ENCODE measurements around the gene SLC2A2.

SLC2A2 gene

GRCh38 chr3:170953229-170953628, 73.3 kb downstream of the SLC2A2 start:
- TF ChIP-seq SUZ12 (IDR thresholded peaks at IDR 0.05) (no peak), HDGF (IDR thresholded peaks at IDR 0.05; ENCODE audit: borderline replicate concordance) (no peak)
- no peak for DNase-seq (ENCODE audit: extremely low spot score)
- POLR2A ChIA-PET: interaction anchor here (1.3 kb wide), 1 partner anchor 83 kb away, joined by 4 read pairs; the partner anchor contains the start of gene RPL22L1
- CTCF ChIA-PET: interaction anchor here (0.5 kb wide), 1 partner anchor 10 kb away, joined by 7 read pairs; no protein-coding TSS in a partner anchor

DNA sequence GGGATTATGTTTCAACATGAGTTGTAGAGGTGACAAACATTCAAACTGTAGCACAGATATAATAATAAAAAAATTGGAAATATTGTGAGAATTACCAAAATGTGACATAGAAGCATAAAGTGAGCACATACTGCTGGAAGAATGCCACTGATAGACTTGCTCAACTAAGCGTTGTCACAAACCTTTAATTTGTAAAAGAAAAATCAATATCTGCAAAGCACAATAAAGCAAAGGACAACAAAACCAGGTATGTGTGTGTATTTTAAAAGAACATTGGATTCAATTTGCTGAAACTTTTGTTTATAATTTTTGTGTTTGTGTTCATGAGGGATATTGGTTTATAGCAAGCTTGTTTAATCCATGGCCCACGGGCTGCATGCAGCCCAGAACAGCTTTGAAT, 77.3 kb downstream of the SLC2A2 start:
- TF ChIP-seq BHLHE40 (IDR thresholded peaks at IDR 0.05; ENCODE audit: borderline replicate concordance) (no peak), ARNT (IDR thresholded peaks at IDR 0.05) (no peak), FOXM1 (IDR thresholded peaks at IDR 0.05; ENCODE audit: borderline replicate concordance) (no peak), PKNOX1 (IDR thresholded peaks at IDR 0.05) (no peak), SUZ12 (IDR thresholded peaks at IDR 0.05) (no peak), CTBP1 (IDR thresholded peaks at IDR 0.05; ENCODE audit: borderline replicate concordance) (no peak), L3MBTL2 (conservative IDR thresholded peaks at IDR 0.05) (no peak), LEF1 (IDR thresholded peaks at IDR 0.05; ENCODE audit: borderline replicate concordance) (no peak), SP1 (IDR thresholded peaks at IDR 0.05) (no peak), HDGF (IDR thresholded peaks at IDR 0.05; ENCODE audit: borderline replicate concordance) (no peak), FOXK2 (IDR thresholded peaks at IDR 0.05) (no peak), NFRKB (IDR thresholded peaks at IDR 0.05) (no peak), ZNF384 (IDR thresholded peaks at IDR 0.05) (no peak), TARDBP (IDR thresholded peaks at IDR 0.05) (no peak)
- CTCF ChIA-PET: no interaction called here
- POLR2A ChIA-PET: no interaction called here
- DNase-seq (ENCODE audit: extremely low spot score): no peak

GRCh38 chr3:170947018-170947769, 79.3 kb downstream of the SLC2A2 start:
- POLR2A ChIA-PET: no interaction called here

More at GRCh38 chr3:170947018-170947769, 79.3 kb downstream of the SLC2A2 start:
- TF ChIP-seq HDGF (IDR thresholded peaks at IDR 0.05; ENCODE audit: borderline replicate concordance) (no peak), BHLHE40 (IDR thresholded peaks at IDR 0.05; ENCODE audit: borderline replicate concordance) (no peak), ZNF384 (IDR thresholded peaks at IDR 0.05) (no peak), FOXM1 (IDR thresholded peaks at IDR 0.05; ENCODE audit: borderline replicate concordance) (no peak), ELF4 (IDR thresholded peaks at IDR 0.05) (no peak), FOXA1 (IDR thresholded peaks at IDR 0.05) (no peak), PKNOX1 (IDR thresholded peaks at IDR 0.05) (no peak), ARNT (IDR thresholded peaks at IDR 0.05) (no peak), LEF1 (IDR thresholded peaks at IDR 0.05; ENCODE audit: borderline replicate concordance) (no peak), SUZ12 (IDR thresholded peaks at IDR 0.05) (no peak), TARDBP (IDR thresholded peaks at IDR 0.05) (no peak), L3MBTL2 (conservative IDR thresholded peaks at IDR 0.05) (no peak), FOXK2 (IDR thresholded peaks at IDR 0.05) (no peak), CTBP1 (IDR thresholded peaks at IDR 0.05; ENCODE audit: borderline replicate concordance) (no peak)
- DNase-seq (ENCODE audit: extremely low spot score): no peak
- CTCF ChIA-PET: no interaction called here

All from HEK293T (cell line).